ENCODE data around the gene DNASE2. TPM values are rescaled to one million over a fixed set of nuclear protein-coding genes. Genes with fewer than 3 reads are reported as not detected.
A peak's percentile ranks its signal among the peaks of the same experiment; 100 is the strongest.

The DNASE2 gene
- total RNA-seq, 1 experiment from 2014 or later, result 35.7 TPM

DNA sequence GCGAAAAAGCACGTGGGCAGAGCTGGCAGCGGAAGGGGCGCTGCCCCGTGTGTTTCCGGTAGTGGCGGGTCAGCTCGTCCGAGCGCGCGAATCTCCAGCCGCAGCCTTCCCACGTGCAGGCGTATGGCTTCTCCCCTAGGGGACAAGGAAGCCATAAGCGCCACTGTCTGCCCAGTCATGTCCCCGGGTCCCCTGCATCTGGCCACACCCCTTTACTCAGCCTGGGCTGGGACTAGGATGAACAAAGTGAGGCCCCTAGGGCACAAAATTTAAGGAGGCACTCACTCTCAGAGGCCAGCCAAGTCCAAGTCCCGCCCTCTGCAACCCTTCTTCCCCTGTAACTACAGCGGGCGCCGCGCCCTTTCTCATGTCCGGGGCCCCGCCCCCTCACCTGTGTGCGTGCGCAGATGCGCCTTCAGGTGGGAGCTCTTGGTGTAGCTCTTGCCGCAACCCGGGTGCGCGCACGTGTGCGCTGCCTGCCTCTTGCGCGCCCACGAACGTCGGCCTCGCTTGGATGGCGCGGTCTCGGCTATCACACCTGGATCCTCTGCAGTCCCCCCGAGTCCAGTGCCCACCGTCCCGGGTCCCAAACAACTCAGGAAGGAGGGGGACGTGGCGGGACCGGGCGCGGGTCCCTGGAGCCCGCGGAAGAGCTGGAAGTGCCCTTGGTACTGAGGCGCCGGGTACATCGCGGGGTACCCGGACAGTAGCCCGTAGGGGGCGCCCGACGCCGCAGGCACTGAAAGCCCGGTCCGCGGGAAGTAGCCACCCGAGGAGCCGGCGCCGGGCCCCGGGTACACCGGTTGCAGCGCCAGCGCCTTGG lies 3.9 kb upstream of the DNASE2 start (continued):
- peak; percentile 74 for TF ChIP-seq ETV6 (CRISPR knock-in tag; IDR thresholded peaks at IDR 0.05)
- TF ChIP-seq, protein P1, sequence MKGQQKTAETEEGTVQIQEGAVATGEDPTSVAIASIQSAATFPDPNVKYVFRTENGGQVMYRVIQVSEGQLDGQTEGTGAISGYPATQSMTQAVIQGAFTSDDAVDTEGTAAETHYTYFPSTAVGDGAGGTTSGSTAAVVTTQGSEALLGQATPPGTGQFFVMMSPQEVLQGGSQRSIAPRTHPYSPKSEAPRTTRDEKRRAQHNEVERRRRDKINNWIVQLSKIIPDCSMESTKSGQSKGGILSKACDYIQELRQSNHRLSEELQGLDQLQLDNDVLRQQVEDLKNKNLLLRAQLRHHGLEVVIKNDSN (CRISPR knock-in tag; IDR thresholded peaks at IDR 0.05), result peak; percentile 83
- TF ChIP-seq GTF2I (CRISPR knock-in tag; conservative IDR thresholded peaks at IDR 0.05), result no peak
- no peak for TF ChIP-seq ATF1 (CRISPR knock-in tag; IDR thresholded peaks at IDR 0.05)
- TF ChIP-seq, protein P2, sequence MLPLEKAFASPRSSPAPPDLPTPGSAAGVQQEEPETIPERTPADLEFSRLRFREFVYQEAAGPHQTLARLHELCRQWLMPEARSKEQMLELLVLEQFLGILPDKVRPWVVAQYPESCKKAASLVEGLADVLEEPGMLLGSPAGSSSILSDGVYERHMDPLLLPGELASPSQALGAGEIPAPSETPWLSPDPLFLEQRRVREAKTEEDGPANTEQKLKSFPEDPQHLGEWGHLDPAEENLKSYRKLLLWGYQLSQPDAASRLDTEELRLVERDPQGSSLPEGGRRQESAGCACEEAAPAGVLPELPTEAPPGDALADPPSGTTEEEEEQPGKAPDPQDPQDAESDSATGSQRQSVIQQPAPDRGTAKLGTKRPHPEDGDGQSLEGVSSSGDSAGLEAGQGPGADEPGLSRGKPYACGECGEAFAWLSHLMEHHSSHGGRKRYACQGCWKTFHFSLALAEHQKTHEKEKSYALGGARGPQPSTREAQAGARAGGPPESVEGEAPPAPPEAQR (CRISPR knock-in tag; IDR thresholded peaks at IDR 0.05), result no peak
- TF ChIP-seq EMX1 (CRISPR knock-in tag; IDR thresholded peaks at IDR 0.05), result no peak
- TF ChIP-seq ZNF138 (CRISPR knock-in tag; conservative IDR thresholded peaks at IDR 0.05), result no peak
- TF ChIP-seq, protein P3, sequence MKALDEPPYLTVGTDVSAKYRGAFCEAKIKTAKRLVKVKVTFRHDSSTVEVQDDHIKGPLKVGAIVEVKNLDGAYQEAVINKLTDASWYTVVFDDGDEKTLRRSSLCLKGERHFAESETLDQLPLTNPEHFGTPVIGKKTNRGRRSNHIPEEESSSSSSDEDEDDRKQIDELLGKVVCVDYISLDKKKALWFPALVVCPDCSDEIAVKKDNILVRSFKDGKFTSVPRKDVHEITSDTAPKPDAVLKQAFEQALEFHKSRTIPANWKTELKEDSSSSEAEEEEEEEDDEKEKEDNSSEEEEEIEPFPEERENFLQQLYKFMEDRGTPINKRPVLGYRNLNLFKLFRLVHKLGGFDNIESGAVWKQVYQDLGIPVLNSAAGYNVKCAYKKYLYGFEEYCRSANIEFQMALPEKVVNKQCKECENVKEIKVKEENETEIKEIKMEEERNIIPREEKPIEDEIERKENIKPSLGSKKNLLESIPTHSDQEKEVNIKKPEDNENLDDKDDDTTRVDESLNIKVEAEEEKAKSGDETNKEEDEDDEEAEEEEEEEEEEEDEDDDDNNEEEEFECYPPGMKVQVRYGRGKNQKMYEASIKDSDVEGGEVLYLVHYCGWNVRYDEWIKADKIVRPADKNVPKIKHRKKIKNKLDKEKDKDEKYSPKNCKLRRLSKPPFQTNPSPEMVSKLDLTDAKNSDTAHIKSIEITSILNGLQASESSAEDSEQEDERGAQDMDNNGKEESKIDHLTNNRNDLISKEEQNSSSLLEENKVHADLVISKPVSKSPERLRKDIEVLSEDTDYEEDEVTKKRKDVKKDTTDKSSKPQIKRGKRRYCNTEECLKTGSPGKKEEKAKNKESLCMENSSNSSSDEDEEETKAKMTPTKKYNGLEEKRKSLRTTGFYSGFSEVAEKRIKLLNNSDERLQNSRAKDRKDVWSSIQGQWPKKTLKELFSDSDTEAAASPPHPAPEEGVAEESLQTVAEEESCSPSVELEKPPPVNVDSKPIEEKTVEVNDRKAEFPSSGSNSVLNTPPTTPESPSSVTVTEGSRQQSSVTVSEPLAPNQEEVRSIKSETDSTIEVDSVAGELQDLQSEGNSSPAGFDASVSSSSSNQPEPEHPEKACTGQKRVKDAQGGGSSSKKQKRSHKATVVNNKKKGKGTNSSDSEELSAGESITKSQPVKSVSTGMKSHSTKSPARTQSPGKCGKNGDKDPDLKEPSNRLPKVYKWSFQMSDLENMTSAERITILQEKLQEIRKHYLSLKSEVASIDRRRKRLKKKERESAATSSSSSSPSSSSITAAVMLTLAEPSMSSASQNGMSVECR (CRISPR knock-in tag; IDR thresholded peaks at IDR 0.05; ENCODE audit: borderline replicate concordance), result peak; percentile 95; the same call in 1 of the 2 replicates
- TF ChIP-seq, protein P4, sequence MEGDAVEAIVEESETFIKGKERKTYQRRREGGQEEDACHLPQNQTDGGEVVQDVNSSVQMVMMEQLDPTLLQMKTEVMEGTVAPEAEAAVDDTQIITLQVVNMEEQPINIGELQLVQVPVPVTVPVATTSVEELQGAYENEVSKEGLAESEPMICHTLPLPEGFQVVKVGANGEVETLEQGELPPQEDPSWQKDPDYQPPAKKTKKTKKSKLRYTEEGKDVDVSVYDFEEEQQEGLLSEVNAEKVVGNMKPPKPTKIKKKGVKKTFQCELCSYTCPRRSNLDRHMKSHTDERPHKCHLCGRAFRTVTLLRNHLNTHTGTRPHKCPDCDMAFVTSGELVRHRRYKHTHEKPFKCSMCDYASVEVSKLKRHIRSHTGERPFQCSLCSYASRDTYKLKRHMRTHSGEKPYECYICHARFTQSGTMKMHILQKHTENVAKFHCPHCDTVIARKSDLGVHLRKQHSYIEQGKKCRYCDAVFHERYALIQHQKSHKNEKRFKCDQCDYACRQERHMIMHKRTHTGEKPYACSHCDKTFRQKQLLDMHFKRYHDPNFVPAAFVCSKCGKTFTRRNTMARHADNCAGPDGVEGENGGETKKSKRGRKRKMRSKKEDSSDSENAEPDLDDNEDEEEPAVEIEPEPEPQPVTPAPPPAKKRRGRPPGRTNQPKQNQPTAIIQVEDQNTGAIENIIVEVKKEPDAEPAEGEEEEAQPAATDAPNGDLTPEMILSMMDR (IDR thresholded peaks at IDR 0.05), result peak; percentile 65
- TF ChIP-seq ZNF416 (CRISPR knock-in tag; IDR thresholded peaks at IDR 0.05), result 0 out of 2 replicates have a peak, but pooled peaks have one; percentile 50
- 0 out of 2 replicates have a peak, but pooled peaks have one; percentile 61 for TF ChIP-seq TEAD4 (CRISPR knock-in tag; IDR thresholded peaks at IDR 0.05)
- TF ChIP-seq SOX15 (CRISPR knock-in tag; IDR thresholded peaks at IDR 0.05), result no peak
- TF ChIP-seq, protein P5, sequence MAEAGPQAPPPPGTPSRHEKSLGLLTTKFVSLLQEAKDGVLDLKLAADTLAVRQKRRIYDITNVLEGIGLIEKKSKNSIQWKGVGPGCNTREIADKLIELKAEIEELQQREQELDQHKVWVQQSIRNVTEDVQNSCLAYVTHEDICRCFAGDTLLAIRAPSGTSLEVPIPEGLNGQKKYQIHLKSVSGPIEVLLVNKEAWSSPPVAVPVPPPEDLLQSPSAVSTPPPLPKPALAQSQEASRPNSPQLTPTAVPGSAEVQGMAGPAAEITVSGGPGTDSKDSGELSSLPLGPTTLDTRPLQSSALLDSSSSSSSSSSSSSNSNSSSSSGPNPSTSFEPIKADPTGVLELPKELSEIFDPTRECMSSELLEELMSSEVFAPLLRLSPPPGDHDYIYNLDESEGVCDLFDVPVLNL (CRISPR knock-in tag; IDR thresholded peaks at IDR 0.05; ENCODE audit: borderline replicate concordance, low read depth), result peak; percentile 81
- TF ChIP-seq, protein P6, sequence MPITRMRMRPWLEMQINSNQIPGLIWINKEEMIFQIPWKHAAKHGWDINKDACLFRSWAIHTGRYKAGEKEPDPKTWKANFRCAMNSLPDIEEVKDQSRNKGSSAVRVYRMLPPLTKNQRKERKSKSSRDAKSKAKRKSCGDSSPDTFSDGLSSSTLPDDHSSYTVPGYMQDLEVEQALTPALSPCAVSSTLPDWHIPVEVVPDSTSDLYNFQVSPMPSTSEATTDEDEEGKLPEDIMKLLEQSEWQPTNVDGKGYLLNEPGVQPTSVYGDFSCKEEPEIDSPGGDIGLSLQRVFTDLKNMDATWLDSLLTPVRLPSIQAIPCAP (CRISPR knock-in tag; IDR thresholded peaks at IDR 0.05), result no peak
- no peak; the same call in 1 of the 2 replicates for TF ChIP-seq NR3C1 (CRISPR knock-in tag; conservative IDR thresholded peaks at IDR 0.05; ENCODE audit: low read depth)
- TF ChIP-seq, protein P7, sequence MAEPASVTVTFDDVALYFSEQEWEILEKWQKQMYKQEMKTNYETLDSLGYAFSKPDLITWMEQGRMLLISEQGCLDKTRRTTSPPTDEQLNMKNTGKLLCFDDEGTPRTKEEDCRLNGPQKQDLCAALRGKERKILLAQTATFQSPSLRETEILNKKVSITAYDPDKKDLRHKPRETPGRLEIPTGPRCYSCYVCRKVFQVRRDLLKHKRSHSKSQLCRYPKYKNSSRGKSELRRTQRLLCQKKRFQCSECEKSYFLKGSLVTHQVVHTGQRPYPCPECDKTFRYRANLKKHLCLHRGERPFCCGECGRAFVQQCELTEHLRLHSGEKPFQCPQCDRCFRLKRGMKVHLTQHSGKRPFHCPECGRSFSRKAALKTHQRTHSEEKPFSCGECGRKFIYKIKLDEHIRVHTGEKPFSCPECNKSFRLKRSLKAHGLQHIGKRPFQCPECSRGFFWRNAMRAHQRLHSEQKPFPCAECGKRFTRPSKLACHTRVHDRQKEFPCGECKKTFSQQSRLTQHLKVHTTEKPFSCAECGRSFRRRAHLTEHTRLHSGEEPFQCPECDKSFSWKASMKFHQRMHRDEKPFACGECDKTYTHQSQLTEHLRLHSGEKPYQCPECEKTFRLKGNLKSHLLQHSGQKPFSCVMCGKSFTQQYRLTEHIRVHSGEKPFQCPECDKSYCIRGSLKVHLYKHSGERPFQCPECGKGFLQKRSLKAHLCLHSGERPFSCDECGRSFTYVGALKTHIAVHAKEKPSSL (CRISPR knock-in tag; conservative IDR thresholded peaks at IDR 0.05), result no peak
- no peak for TF ChIP-seq JAZF1 (CRISPR knock-in tag; IDR thresholded peaks at IDR 0.05)
- TF ChIP-seq, protein P8, sequence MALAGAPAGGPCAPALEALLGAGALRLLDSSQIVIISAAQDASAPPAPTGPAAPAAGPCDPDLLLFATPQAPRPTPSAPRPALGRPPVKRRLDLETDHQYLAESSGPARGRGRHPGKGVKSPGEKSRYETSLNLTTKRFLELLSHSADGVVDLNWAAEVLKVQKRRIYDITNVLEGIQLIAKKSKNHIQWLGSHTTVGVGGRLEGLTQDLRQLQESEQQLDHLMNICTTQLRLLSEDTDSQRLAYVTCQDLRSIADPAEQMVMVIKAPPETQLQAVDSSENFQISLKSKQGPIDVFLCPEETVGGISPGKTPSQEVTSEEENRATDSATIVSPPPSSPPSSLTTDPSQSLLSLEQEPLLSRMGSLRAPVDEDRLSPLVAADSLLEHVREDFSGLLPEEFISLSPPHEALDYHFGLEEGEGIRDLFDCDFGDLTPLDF (CRISPR knock-in tag; IDR thresholded peaks at IDR 0.05), result peak; percentile 83; the same call in 1 of the 2 replicates
- TF ChIP-seq, protein P9, sequence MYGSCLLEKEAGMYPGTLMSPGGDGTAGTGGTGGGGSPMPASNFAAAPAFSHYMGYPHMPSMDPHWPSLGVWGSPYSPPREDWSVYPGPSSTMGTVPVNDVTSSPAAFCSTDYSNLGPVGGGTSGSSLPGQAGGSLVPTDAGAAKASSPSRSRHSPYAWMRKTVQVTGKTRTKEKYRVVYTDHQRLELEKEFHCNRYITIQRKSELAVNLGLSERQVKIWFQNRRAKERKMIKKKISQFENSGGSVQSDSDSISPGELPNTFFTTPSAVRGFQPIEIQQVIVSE (CRISPR knock-in tag; IDR thresholded peaks at IDR 0.05; ENCODE audit: borderline replicate concordance), result no peak
- TF ChIP-seq, protein P10, sequence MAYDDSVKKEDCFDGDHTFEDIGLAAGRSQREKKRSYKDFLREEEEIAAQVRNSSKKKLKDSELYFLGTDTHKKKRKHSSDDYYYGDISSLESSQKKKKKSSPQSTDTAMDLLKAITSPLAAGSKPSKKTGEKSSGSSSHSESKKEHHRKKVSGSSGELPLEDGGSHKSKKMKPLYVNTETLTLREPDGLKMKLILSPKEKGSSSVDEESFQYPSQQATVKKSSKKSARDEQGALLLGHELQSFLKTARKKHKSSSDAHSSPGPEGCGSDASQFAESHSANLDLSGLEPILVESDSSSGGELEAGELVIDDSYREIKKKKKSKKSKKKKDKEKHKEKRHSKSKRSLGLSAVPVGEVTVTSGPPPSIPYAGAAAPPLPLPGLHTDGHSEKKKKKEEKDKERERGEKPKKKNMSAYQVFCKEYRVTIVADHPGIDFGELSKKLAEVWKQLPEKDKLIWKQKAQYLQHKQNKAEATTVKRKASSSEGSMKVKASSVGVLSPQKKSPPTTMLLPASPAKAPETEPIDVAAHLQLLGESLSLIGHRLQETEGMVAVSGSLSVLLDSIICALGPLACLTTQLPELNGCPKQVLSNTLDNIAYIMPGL (CRISPR knock-in tag; IDR thresholded peaks at IDR 0.05), result peak; percentile 96
- peak; percentile 96 for TF ChIP-seq FOXK1 (CRISPR knock-in tag; IDR thresholded peaks at IDR 0.05)
